ENCODE measurements around the gene GDF10. TPM values are rescaled to one million over a fixed set of nuclear protein-coding genes. Genes with fewer than 3 reads are reported as not detected.

The GDF10 gene
- total and polyA plus RNA-seq, 2 donors (not counting 1 experiment from before 2014, with no cell fraction given) = not detected

GRCh38 chr10:47359101-47359500 lies 59.1 kb downstream of the GDF10 start:
- Histone ChIP-seq H3K27ac (ENCODE audit: low read length in 2 of 2) (no peak overlapping the region), H3K9ac (ENCODE audit: low read length) (no peak overlapping the region), H3K9me3 (ENCODE audit: control extremely low read depth in 1 of 3, control insufficient read depth in 2 of 3, insufficient read depth in 1 of 3, low read length in 2 of 3) (no peaks in the 10 kb centered on the region), H3K4me3 (ENCODE audit: control extremely low read depth in 1 of 5, extremely low read depth in 1 of 5, insufficient read depth in 1 of 5, low read depth in 2 of 5, low read length in 4 of 5) (no peak overlapping the region), H3K36me3 (replicated peaks in 1 of 2; ENCODE audit: control extremely low read depth in 1 of 2, control insufficient read depth in 1 of 2, extremely low read depth in 1 of 2, insufficient read depth in 2 of 2, low read length in 1 of 2) (no peaks in the 10 kb centered on the region), H4K20me1 (ENCODE audit: control insufficient read depth, insufficient read depth, low read length, poor library complexity, severe bottlenecking) (no peaks in the 10 kb centered on the region), H2AFZ (ENCODE audit: insufficient read depth, low read depth, low read length, poor library complexity, severe bottlenecking) (no peak overlapping the region), H3K4me1 (ENCODE audit: control insufficient read depth in 2 of 2, insufficient read depth in 2 of 2, low read length in 2 of 2) (no peaks in the 10 kb centered on the region), H3K4me2 (replicated peaks; ENCODE audit: low read depth, low read length, poor library complexity, severe bottlenecking) (no peak overlapping the region), H3K27me3 (replicated peaks in 1 of 4; ENCODE audit: control extremely low read depth in 1 of 4, control insufficient read depth in 3 of 4, insufficient read depth in 4 of 4, low read length in 3 of 4) (no peaks in the 10 kb centered on the region), H3K79me2 (ENCODE audit: control insufficient read depth, insufficient read depth, low read length) (no peaks in the 10 kb centered on the region)
- ChIA-PET POLR2A (no interaction called here), CTCF (no interaction called here)
- Mint-ChIP-seq H3K9me3 (ENCODE audit: insufficient read depth) (no peaks in the 10 kb centered on the region), H3K27me3 (no peaks in the 10 kb centered on the region), H3K4me3 (no peak overlapping the region), H3K27ac (no peak overlapping the region), H3K4me1 (no peaks in the 10 kb centered on the region)
- 63% methylated on average over 1 of the region's 2 CpGs for WGBS (ENCODE audit: insufficient coverage)
- TF ChIP-seq EZH2 (IDR thresholded peaks at IDR 0.05; ENCODE audit: borderline replicate concordance, insufficient read depth, low read depth, low read length, poor library complexity, severe bottlenecking) = no peak
- TF ChIP-seq CTCF (IDR thresholded peaks at IDR 0.05) = no peak
- DNase-seq (no peak), ATAC-seq (ENCODE audit: low read depth) (no peak)
- intact Hi-C loops (cut with micrococcal nuclease) = no loop called here

- no peak overlapping the region for H3K4me3 Mint-ChIP-seq
- Histone ChIP-seq H2AFZ (ENCODE audit: insufficient read depth, low read depth, low read length, poor library complexity, severe bottlenecking) (no peak overlapping the region), H3K4me3 (ENCODE audit: control extremely low read depth in 1 of 5, extremely low read depth in 1 of 5, insufficient read depth in 1 of 5, low read depth in 2 of 5, low read length in 4 of 5) (no peak overlapping the region), H3K36me3 (replicated peaks in 1 of 2; ENCODE audit: control extremely low read depth in 1 of 2, control insufficient read depth in 1 of 2, extremely low read depth in 1 of 2, insufficient read depth in 2 of 2, low read length in 1 of 2) (no peaks in the 10 kb centered on the region), H3K4me2 (replicated peaks; ENCODE audit: low read depth, low read length, poor library complexity, severe bottlenecking) (no peak overlapping the region), H3K9ac (ENCODE audit: low read length) (no peak overlapping the region), H3K27me3 (replicated peaks in 1 of 4; ENCODE audit: control extremely low read depth in 1 of 4, control insufficient read depth in 3 of 4, insufficient read depth in 4 of 4, low read length in 3 of 4) (no peaks in the 10 kb centered on the region), H3K9me3 (ENCODE audit: control extremely low read depth in 1 of 3, control insufficient read depth in 2 of 3, insufficient read depth in 1 of 3, low read length in 2 of 3) (no peaks in the 10 kb centered on the region), H3K79me2 (ENCODE audit: control insufficient read depth, insufficient read depth, low read length) (no peaks in the 10 kb centered on the region), H4K20me1 (ENCODE audit: control insufficient read depth, insufficient read depth, low read length, poor library complexity, severe bottlenecking) (no peaks in the 10 kb centered on the region), H3K4me1 (ENCODE audit: control insufficient read depth in 2 of 2, insufficient read depth in 2 of 2, low read length in 2 of 2) (no peaks in the 10 kb centered on the region), H3K27ac (ENCODE audit: low read length in 2 of 2) (no peak overlapping the region)
- ATAC-seq (ENCODE audit: low read depth) (no peak), DNase-seq (no peak)
- TF ChIP-seq EZH2 (IDR thresholded peaks at IDR 0.05; ENCODE audit: borderline replicate concordance, insufficient read depth, low read depth, low read length, poor library complexity, severe bottlenecking) = no peak
- no peak for TF ChIP-seq CTCF (IDR thresholded peaks at IDR 0.05)
- no peak overlapping the region for H3K27ac Mint-ChIP-seq
- no peaks in the 10 kb centered on the region for H3K27me3 Mint-ChIP-seq
- CTCF ChIA-PET = no interaction called here
- 79% methylated on average over 4 of the region's 4 CpGs for WGBS (ENCODE audit: insufficient coverage)
- POLR2A ChIA-PET = no interaction called here
- no peaks in the 10 kb centered on the region for H3K4me1 Mint-ChIP-seq
- no peaks in the 10 kb centered on the region for H3K9me3 Mint-ChIP-seq (ENCODE audit: insufficient read depth)
- intact Hi-C loops (cut with micrococcal nuclease) = no loop called here
Measured at GRCh38 chr10:47359626-47360418, 59.8 kb downstream of the GDF10 start.
